Kidney (tissue), 14 donors: ENCODE measurements around the gene SCIMP. TPM values are rescaled to one million over a fixed set of nuclear protein-coding genes. Genes with fewer than 3 reads are reported as not detected.
A peak's percentile ranks its signal among the peaks of the same experiment; 100 is the strongest.
"Not testable (repeated sequence)": the region's sequence is repeated elsewhere in the genome, so short reads cannot be mapped to it uniquely, and the experiment has no call there.

Experiments used
- DNase-seq, 5 donors: peaks; one replicate each; pipeline ENCODE4 v3.0.0-alpha.2; 2013 to 2020
- FAIRE-seq: peaks from 2 replicates; lab custom pipeline; 2012; peaks lifted over from hg19 to GRCh38; lab: Jason Lieb, UNC
- H3K27ac ChIP-seq, 2 donors: one replicate each; pipeline ENCODE4 v1.7.0; 2013; ENCODE audit warnings: low read depth in 2 of 2, low read length in 2 of 2, inconsistent platforms in 1 of 2
- H3K27me3 ChIP-seq: one replicate; pipeline ENCODE4 v1.7.1; 2013; ENCODE audit warnings: low read length, inconsistent platforms; ENCODE audit not compliant: control insufficient read depth, insufficient read depth
- H3K36me3 ChIP-seq, 3 donors: one replicate each; pipeline versions ENCODE4 v1.7.0 to v1.7.1; 2013; ENCODE audit warnings: low read length in 3 of 3, control low read depth in 1 of 3, inconsistent platforms in 1 of 3; ENCODE audit not compliant: insufficient read depth in 3 of 3, control insufficient read depth in 2 of 3
- H3K4me1 ChIP-seq, 3 donors: one replicate each; pipeline versions ENCODE4 v1.7.0 to v1.7.1; 2013; ENCODE audit warnings: low read length in 3 of 3, inconsistent platforms in 1 of 3, low read depth in 1 of 3; ENCODE audit not compliant: control insufficient read depth in 2 of 3, insufficient read depth in 2 of 3
- H3K4me3 ChIP-seq, 3 donors: one replicate each; pipeline versions ENCODE4 v1.7.0 to v1.8.1; 2013; ENCODE audit warnings: low read length in 3 of 3, control low read depth in 1 of 3, inconsistent platforms in 1 of 3
- H3K9ac ChIP-seq, 3 donors: one replicate each; pipeline versions ENCODE4 v1.7.0 to v1.7.1; 2013; ENCODE audit warnings: low read length in 3 of 3, control low read depth in 1 of 3, inconsistent platforms in 1 of 3
- H3K9me3 ChIP-seq, 3 donors: one replicate each; pipeline versions ENCODE4 v1.7.0 to v1.7.1; 2013; ENCODE audit warnings: low read length in 3 of 3, control low read depth in 1 of 3, inconsistent platforms in 1 of 3; ENCODE audit not compliant: control insufficient read depth in 2 of 3, insufficient read depth in 1 of 3
- intact Hi-C: fragments of 100-400 bp; cut with DNase I; formaldehyde crosslinking; loops from one replicate; pipeline ENCODE4 v1.11.1; 2022
- polyA plus RNA-seq: library from polyadenylated mRNA; stranded (reverse); fragments of 350-450 nt; fragmentation: Illumina TruSeq; extraction: RNeasy Lipid Tissue Mini Kit (QIAGEN cat#74804); gene quantifications from one replicate; pipeline ENCODE4 v1.2.3, GENCODE V29; 2014; ENCODE audit warnings: low read depth, low replicate concordance; ENCODE audit not compliant: insufficient read depth
- total RNA-seq: library from RNA; stranded (reverse); fragmentation: NEBNext Ultra II Directional; extraction: Animal tissue kit (Norgen Biotek cat#: 25700); gene quantifications from one replicate; pipeline ENCODE4 v1.2.1, GENCODE V29; 2021
- TF ChIP-seq, protein P1 (sequence below): IDR thresholded peaks from 3 replicates; pipeline ENCODE4 v1.5.1; 2012; ENCODE audit warnings: mild to moderate bottlenecking, moderate library complexity, borderline replicate concordance; ENCODE audit not compliant: insufficient read depth; ENCODE audit errors: extremely low read depth
- donor health status: control.
- donor health status: control.
- donor health status: control.
- donor health status: control.
- donor health status: control.
- donor health status: DM: yes; HTN: yes; CAD: no.
- donor health status: Normal renal cell carcinoma (clear cell type).

SCIMP gene
- total and polyA plus RNA-seq, 2 donors from 2014 or later: 0.37 to 7.6 TPM

DNA sequence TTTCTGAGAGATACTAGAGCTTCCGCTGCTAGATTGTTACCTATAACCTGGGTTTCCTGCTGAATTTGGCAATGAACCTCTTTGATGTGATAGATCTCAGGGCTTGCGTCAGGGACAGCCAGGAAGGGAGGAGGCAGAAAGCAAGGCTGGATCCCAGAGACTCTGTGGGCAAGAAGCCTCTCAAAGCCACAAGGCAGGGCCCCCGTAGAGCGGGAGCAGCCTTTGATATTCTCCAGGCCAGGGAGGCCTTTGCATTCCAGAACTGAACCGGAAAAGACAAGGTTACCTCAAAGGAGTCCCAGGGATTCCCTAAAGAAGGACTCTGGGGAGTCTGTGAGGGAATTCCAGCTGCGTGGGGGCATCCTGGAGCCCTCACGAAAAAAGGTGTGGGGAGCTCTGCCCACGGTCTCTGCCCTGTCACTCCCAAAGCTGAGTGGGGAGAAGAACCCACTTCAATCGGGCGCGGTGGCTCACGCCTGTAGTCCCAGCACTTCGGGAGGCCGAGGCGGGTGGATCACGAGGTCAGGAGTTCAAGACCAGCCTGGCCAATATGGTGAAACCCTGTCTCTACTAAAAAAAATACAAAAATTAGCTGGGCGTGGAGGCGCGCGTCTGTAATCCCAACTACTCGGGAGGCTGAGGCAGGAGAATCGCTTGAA, 14.3 kb upstream of the SCIMP start:
- DNase-seq (no peak), FAIRE-seq (no peak)
- Histone ChIP-seq H3K36me3 (no peaks in the 10 kb centered on the region), H3K9ac (no peak overlapping the region), H3K4me3 (no peak overlapping the region), H3K27me3 (no peaks in the 10 kb centered on the region), H3K27ac (no peak overlapping the region), H3K4me1 (no peaks in the 10 kb centered on the region), H3K9me3 (no peaks in the 10 kb centered on the region)
- TF ChIP-seq, protein P1, sequence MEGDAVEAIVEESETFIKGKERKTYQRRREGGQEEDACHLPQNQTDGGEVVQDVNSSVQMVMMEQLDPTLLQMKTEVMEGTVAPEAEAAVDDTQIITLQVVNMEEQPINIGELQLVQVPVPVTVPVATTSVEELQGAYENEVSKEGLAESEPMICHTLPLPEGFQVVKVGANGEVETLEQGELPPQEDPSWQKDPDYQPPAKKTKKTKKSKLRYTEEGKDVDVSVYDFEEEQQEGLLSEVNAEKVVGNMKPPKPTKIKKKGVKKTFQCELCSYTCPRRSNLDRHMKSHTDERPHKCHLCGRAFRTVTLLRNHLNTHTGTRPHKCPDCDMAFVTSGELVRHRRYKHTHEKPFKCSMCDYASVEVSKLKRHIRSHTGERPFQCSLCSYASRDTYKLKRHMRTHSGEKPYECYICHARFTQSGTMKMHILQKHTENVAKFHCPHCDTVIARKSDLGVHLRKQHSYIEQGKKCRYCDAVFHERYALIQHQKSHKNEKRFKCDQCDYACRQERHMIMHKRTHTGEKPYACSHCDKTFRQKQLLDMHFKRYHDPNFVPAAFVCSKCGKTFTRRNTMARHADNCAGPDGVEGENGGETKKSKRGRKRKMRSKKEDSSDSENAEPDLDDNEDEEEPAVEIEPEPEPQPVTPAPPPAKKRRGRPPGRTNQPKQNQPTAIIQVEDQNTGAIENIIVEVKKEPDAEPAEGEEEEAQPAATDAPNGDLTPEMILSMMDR: no peak
- intact Hi-C loops: no loop called here

DNA sequence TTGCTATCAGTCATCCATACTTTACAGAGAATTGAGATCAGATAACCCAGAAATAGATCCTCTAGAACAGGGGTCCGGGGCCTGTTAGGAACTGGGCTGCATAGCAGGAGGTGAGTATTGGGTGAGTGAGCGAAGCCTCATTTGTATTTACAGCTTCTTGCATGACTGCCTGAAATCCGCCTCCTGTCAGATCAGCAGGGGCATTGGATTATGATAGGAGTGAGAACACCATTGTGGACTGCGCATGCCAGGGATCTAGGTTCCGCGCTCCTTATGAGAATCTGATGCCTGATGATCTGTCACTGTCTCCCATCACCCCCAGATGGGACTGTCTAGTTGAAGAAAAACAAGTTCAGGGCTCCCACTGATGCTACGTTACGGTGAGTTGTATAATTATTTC, 13.0 kb upstream of the SCIMP start:
- intact Hi-C loops: no loop called here
- no peak overlapping the region for H3K9ac ChIP-seq

DNA sequence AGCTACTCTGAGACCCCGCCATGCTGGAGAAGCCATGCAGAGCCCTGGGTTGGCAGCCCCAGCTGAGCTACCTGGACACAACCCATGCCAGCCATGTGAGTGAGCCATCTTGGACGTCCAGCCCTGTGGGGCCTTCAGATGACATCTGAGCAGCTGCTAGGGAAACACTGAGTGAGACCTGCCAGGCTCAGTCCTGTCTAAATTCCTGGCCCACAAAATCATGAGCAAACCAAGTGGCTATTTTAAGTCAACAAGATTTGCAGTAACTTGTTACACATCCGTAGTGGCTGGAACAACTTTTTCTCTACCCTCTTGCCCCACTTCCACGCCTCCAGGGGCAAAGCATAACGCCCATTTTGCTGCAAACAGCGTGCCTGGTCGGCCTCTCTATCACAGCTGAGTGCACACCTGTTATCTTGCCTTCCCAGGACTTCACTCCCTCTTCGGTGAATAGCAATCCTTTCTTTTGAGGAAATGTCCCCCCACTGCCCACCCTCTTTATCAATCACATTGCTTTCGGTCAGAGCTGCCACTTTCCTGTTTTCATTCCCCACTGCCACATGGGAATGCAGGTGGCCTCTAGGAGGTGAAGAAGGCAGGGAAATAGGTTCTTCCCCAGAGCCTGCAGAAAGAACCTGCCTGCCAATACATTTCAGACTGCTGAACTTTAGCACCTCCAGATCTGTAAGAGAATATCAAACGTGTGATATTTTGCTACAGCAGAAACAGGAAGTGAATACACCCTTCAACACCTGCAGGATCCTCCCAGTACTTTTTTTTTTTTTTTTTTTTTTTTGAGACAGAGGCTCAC, 7.4 kb upstream of the SCIMP start:
- H3K27ac ChIP-seq: no peak overlapping the region
- H3K9ac ChIP-seq: no peak overlapping the region
- FAIRE-seq (no peak), DNase-seq (peak in 1 of 5 donors; percentile 43)
- intact Hi-C loops: no loop called here
- H3K27me3 ChIP-seq: no peaks in the 10 kb centered on the region
- TF ChIP-seq, protein P1: no peak
- H3K36me3 ChIP-seq: no peaks in the 10 kb centered on the region
- H3K4me3 ChIP-seq: no peak overlapping the region
- no peaks in the 10 kb centered on the region for H3K9me3 ChIP-seq
- H3K4me1 ChIP-seq: no peaks in the 10 kb centered on the region

More for the DNA sequence above, 13.0 kb upstream of the SCIMP start:
- no peaks in the 10 kb centered on the region for H3K9me3 ChIP-seq
- no peaks in the 10 kb centered on the region for H3K27me3 ChIP-seq
- DNase-seq (no peak), FAIRE-seq (no peak)
- H3K4me1 ChIP-seq: no peaks in the 10 kb centered on the region
- H3K4me3 ChIP-seq: no peak overlapping the region
- TF ChIP-seq, protein P1: no peak
- H3K36me3 ChIP-seq: no peaks in the 10 kb centered on the region
- no peak overlapping the region for H3K27ac ChIP-seq

DNA sequence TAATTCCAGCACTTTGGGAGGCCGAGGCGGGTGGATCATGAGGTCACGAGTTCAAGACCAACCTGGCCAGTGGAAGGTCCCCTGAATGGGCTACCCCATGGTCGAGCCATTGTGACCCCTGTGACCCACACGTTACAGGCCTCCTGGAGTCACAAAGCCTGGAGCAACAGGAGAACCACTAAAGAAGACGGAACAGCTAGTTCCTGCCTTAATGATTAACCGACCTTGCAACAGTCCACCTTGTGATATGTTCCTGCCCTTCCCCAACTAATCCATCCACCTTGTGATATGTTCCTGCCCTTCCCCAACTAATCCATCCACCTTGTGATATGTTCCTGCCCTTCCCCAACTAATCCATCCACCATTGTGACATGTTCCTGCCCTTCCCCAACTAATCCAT, 5.1 kb upstream of the SCIMP start:
- H3K27me3 ChIP-seq, H3K4me1 ChIP-seq, H3K9ac ChIP-seq, H3K36me3 ChIP-seq, FAIRE-seq, H3K27ac ChIP-seq, H3K4me3 ChIP-seq, H3K9me3 ChIP-seq, intact Hi-C loops: not testable (repeated sequence)
- DNase-seq: peak in 1 of 5 donors; percentile 35
